Fibroblast of skin of right quadriceps (primary cell): Measurements from ENCODE around the gene CDK16.

Experiments
- DNase-seq: peaks from one replicate; pipeline ENCODE4 v3.0.0-alpha.2; 2013

Gene CDK16

GRCh38 chrX:47186096-47186740, 32.3 kb upstream of the CDK16 start:
- DNase-seq, result no peak

- no peak for DNase-seq
Observed at GRCh38 chrX:47187106-47187677, 31.3 kb upstream of the CDK16 start.

GRCh38 chrX:47189906-47190305, 28.6 kb upstream of the CDK16 start:
- DNase-seq, result no peak

GRCh38 chrX:47190445-47191269, 27.8 kb upstream of the CDK16 start:
- DNase-seq, result peak; percentile 93

- DNase-seq, result no peak
Observed at GRCh38 chrX:47191331-47191730, 27.1 kb upstream of the CDK16 start.

- no peak for DNase-seq
Observed at GRCh38 chrX:47191806-47192401, 26.6 kb upstream of the CDK16 start.

- DNase-seq, result peak; percentile 93
Observed at GRCh38 chrX:47193475-47194193, 24.8 kb upstream of the CDK16 start, which contains the start of gene UBA1. Gene UBA1, plus strand, starts transcription at chrX:47193829. Its CDS starts 4,974 bp downstream, at chrX:47198803.

GRCh38 chrX:47194194-47194787, 24.2 kb upstream of the CDK16 start:
- DNase-seq, result no peak

GRCh38 chrX:47196098-47196497, 22.4 kb upstream of the CDK16 start:
- no peak for DNase-seq

- DNase-seq, result no peak
Observed at GRCh38 chrX:47197526-47197925, 21.0 kb upstream of the CDK16 start.

- DNase-seq, result peak; percentile 19
Observed at GRCh38 chrX:47198026-47198686, 20.3 kb upstream of the CDK16 start.

- no peak for DNase-seq
Observed at GRCh38 chrX:47198687-47199080, 19.8 kb upstream of the CDK16 start.

- no peak for DNase-seq
Observed at GRCh38 chrX:47199286-47199685, 19.2 kb upstream of the CDK16 start.

- DNase-seq, result peak; percentile 54
Observed at GRCh38 chrX:47200385-47201150, 17.9 kb upstream of the CDK16 start.

GRCh38 chrX:47201345-47201944, 17.0 kb upstream of the CDK16 start:
- no peak for DNase-seq

- no peak for DNase-seq
Observed at GRCh38 chrX:47202316-47202715, 16.2 kb upstream of the CDK16 start.

GRCh38 chrX:47202877-47203276, 15.6 kb upstream of the CDK16 start:
- no peak for DNase-seq

- no peak for DNase-seq
Observed at GRCh38 chrX:47204970-47205369, 13.5 kb upstream of the CDK16 start.

GRCh38 chrX:47206316-47206715, 12.2 kb upstream of the CDK16 start:
- DNase-seq, result no peak

- no peak for DNase-seq
Observed at GRCh38 chrX:47208108-47208507, 10.4 kb upstream of the CDK16 start.
